GM23338 (cell line): ENCODE measurements around the gene MOCOS. TPM values are rescaled to one million over a fixed set of nuclear protein-coding genes. Genes with fewer than 3 reads are reported as not detected.

Source experiments
- ATAC-seq: fragments of 200-7000 bp; cut with Tn5 transposase; 3 replicates; pipeline ENCODE4 v1.9.1; 2020
- DNase-seq: peaks from one replicate; pipeline ENCODE4 v3.0.0-alpha.2; 2015; ENCODE audit warnings: low spot score
- H2AFZ ChIP-seq: fragments of 200-600 bp; sonication (generic); 2 replicates; pipeline ENCODE4 v1.8.0; 2016; ENCODE audit warnings: antibody characterized with exemption, mild to moderate bottlenecking, moderate library complexity
- H3F3A ChIP-seq: fragments of 200-600 bp; sonication (generic); replicated peaks from 2 replicates; pipeline ENCODE4 v1.8.0; 2017; ENCODE audit warnings: antibody characterized with exemption, mixed run types, low read depth
- H3K27ac ChIP-seq: fragments of 200-600 bp; sonication (generic); 2 replicates; pipeline ENCODE4 v1.6.1; 2016; ENCODE audit warnings: low read depth
- H3K27me3 ChIP-seq: fragments of 200-600 bp; sonication (generic); 2 replicates; pipeline ENCODE4 v1.8.0; 2016; ENCODE audit warnings: mild to moderate bottlenecking, mixed run types, moderate library complexity; ENCODE audit not compliant: insufficient read depth
- H3K36me3 ChIP-seq: fragments of 200-600 bp; sonication (generic); 2 replicates; pipeline ENCODE4 v1.8.0; 2016; ENCODE audit warnings: mild to moderate bottlenecking; ENCODE audit not compliant: insufficient read depth
- H3K4me1 ChIP-seq: fragments of 200-600 bp; sonication (generic); 2 replicates; pipeline ENCODE4 v1.8.0; 2016; ENCODE audit warnings: mild to moderate bottlenecking, moderate library complexity; ENCODE audit not compliant: insufficient read depth
- H3K4me2 ChIP-seq: fragments of 200-600 bp; sonication (generic); 2 replicates; pipeline ENCODE4 v1.7.1; 2017; ENCODE audit warnings: mixed run types
- H3K4me3 ChIP-seq: fragments of 200-600 bp; sonication (generic); 2 replicates; pipeline ENCODE4 v1.6.1; 2016; ENCODE audit warnings: mixed run types
- H3K79me2 ChIP-seq: fragments of 200-600 bp; sonication (generic); replicated peaks from 2 replicates; pipeline ENCODE4 v1.8.0; 2017; ENCODE audit warnings: mild to moderate bottlenecking; ENCODE audit not compliant: insufficient read depth
- H3K9me2 ChIP-seq: fragments of 200-600 bp; sonication (generic); 2 replicates; pipeline ENCODE4 v1.8.0; 2017; ENCODE audit not compliant: insufficient read depth
- H4K20me1 ChIP-seq: fragments of 200-600 bp; sonication (generic); replicated peaks from 2 replicates; pipeline ENCODE4 v1.8.0; 2017; ENCODE audit warnings: mild to moderate bottlenecking; ENCODE audit not compliant: insufficient read depth
- H3K27ac Mint-ChIP-seq: 2 replicates; pipeline ENCODE4 v1.8.0; 2020; ENCODE audit warnings: inconsistent platforms, mild to moderate bottlenecking, moderate library complexity, mixed read lengths
- H3K27me3 Mint-ChIP-seq: 3 replicates; pipeline ENCODE4 v1.8.0; 2022; ENCODE audit warnings: low read depth, mild to moderate bottlenecking, moderate library complexity, mixed read lengths, inconsistent platforms; ENCODE audit not compliant: insufficient read depth, poor library complexity
- H3K36me3 Mint-ChIP-seq: 3 replicates; pipeline ENCODE4 v1.8.0; 2021; ENCODE audit warnings: low read depth, mild to moderate bottlenecking, inconsistent platforms, moderate library complexity, mixed read lengths
- H3K4me1 Mint-ChIP-seq: 3 replicates; pipeline ENCODE4 v1.8.0; 2020; ENCODE audit warnings: mild to moderate bottlenecking, inconsistent platforms, mixed read lengths
- H3K4me3 Mint-ChIP-seq: 3 replicates; pipeline ENCODE4 v1.8.0; 2021; ENCODE audit warnings: moderate library complexity, mild to moderate bottlenecking, inconsistent platforms, mixed read lengths
- H3K9me3 Mint-ChIP-seq: 3 replicates; pipeline ENCODE4 v1.8.0; 2020; ENCODE audit warnings: moderate library complexity, mild to moderate bottlenecking, inconsistent platforms, mixed read lengths
- CREB1 ChIP-seq: fragments of 250-450 bp; sonication (Bioruptor Pico); IDR thresholded peaks from 2 replicates; pipeline ENCODE4 v1.5.0; 2020; ENCODE audit warnings: low read depth, mild to moderate bottlenecking, moderate library complexity
- EZH2 ChIP-seq: fragments of 200-600 bp; sonication (generic); IDR thresholded peaks from one replicate; pipeline ENCODE4 v1.8.0; 2017; ENCODE audit warnings: antibody characterized with exemption, mild to moderate bottlenecking, low read depth; ENCODE audit not compliant: unreplicated experiment
- EZH2phosphoT487 ChIP-seq: fragments of 200-600 bp; sonication (generic); IDR thresholded peaks from one replicate; pipeline ENCODE4 v1.8.1; 2018; ENCODE audit warnings: antibody characterized with exemption; ENCODE audit not compliant: unreplicated experiment
- NANOG ChIP-seq: IDR thresholded peaks from 2 replicates; pipeline ENCODE4 v1.6.1; 2016; ENCODE audit warnings: antibody characterized with exemption, borderline replicate concordance
- ZNF114 ChIP-seq: fragments of 250-450 bp; sonication (Bioruptor Pico); IDR thresholded peaks from 2 replicates; pipeline ENCODE4 v1.5.0; 2020; ENCODE audit warnings: mild to moderate bottlenecking, moderate library complexity
- ZNF331 ChIP-seq: fragments of 250-450 bp; sonication (Bioruptor Pico); IDR thresholded peaks from 2 replicates; pipeline ENCODE4 v1.5.0; 2020; ENCODE audit warnings: low read depth, mild to moderate bottlenecking, moderate library complexity
- polyA plus RNA-seq: library from polyadenylated mRNA; unstranded; fragments of >200 nt; fragmentation: Nextera tagmentation; extraction: Ambion mirVana; gene quantifications from 2 replicates; pipeline ENCODE4 v1.2.1, GENCODE V29; 2016
- total RNA-seq: library from RNA; depleted of rRNA; stranded (reverse); fragments of >200 nt; shearing (Covaris generic); gene quantifications from 2 replicates; pipeline ENCODE4 v1.2.3, GENCODE V29; 2014
- TF ChIP-seq, protein P1 (sequence below): fragments of 250-450 bp; sonication (Bioruptor Pico); IDR thresholded peaks from 2 replicates; pipeline ENCODE4 v1.5.0; 2020; ENCODE audit warnings: mild to moderate bottlenecking, moderate library complexity
- TF ChIP-seq, protein P2 (sequence below), 2 experiments: fragments of 200-600 bp in 1 of 2; sonication (generic) in 1 of 2; conservative IDR thresholded peaks; 2 replicates each; pipeline versions ENCODE4 v1.5.1 to v1.6.1; 2016 to 2017; ENCODE audit warnings: antibody characterized with exemption in 2 of 2, low read depth in 2 of 2, mild to moderate bottlenecking in 2 of 2, moderate library complexity in 1 of 2

MOCOS gene
- total and polyA plus RNA-seq, 2 experiments from 2014 or later: 3.9 to 7.2 TPM

GRCh38 chr18:36200354-36200771 is 13.1 kb downstream of the MOCOS start (continued):
- TF ChIP-seq, protein P1, sequence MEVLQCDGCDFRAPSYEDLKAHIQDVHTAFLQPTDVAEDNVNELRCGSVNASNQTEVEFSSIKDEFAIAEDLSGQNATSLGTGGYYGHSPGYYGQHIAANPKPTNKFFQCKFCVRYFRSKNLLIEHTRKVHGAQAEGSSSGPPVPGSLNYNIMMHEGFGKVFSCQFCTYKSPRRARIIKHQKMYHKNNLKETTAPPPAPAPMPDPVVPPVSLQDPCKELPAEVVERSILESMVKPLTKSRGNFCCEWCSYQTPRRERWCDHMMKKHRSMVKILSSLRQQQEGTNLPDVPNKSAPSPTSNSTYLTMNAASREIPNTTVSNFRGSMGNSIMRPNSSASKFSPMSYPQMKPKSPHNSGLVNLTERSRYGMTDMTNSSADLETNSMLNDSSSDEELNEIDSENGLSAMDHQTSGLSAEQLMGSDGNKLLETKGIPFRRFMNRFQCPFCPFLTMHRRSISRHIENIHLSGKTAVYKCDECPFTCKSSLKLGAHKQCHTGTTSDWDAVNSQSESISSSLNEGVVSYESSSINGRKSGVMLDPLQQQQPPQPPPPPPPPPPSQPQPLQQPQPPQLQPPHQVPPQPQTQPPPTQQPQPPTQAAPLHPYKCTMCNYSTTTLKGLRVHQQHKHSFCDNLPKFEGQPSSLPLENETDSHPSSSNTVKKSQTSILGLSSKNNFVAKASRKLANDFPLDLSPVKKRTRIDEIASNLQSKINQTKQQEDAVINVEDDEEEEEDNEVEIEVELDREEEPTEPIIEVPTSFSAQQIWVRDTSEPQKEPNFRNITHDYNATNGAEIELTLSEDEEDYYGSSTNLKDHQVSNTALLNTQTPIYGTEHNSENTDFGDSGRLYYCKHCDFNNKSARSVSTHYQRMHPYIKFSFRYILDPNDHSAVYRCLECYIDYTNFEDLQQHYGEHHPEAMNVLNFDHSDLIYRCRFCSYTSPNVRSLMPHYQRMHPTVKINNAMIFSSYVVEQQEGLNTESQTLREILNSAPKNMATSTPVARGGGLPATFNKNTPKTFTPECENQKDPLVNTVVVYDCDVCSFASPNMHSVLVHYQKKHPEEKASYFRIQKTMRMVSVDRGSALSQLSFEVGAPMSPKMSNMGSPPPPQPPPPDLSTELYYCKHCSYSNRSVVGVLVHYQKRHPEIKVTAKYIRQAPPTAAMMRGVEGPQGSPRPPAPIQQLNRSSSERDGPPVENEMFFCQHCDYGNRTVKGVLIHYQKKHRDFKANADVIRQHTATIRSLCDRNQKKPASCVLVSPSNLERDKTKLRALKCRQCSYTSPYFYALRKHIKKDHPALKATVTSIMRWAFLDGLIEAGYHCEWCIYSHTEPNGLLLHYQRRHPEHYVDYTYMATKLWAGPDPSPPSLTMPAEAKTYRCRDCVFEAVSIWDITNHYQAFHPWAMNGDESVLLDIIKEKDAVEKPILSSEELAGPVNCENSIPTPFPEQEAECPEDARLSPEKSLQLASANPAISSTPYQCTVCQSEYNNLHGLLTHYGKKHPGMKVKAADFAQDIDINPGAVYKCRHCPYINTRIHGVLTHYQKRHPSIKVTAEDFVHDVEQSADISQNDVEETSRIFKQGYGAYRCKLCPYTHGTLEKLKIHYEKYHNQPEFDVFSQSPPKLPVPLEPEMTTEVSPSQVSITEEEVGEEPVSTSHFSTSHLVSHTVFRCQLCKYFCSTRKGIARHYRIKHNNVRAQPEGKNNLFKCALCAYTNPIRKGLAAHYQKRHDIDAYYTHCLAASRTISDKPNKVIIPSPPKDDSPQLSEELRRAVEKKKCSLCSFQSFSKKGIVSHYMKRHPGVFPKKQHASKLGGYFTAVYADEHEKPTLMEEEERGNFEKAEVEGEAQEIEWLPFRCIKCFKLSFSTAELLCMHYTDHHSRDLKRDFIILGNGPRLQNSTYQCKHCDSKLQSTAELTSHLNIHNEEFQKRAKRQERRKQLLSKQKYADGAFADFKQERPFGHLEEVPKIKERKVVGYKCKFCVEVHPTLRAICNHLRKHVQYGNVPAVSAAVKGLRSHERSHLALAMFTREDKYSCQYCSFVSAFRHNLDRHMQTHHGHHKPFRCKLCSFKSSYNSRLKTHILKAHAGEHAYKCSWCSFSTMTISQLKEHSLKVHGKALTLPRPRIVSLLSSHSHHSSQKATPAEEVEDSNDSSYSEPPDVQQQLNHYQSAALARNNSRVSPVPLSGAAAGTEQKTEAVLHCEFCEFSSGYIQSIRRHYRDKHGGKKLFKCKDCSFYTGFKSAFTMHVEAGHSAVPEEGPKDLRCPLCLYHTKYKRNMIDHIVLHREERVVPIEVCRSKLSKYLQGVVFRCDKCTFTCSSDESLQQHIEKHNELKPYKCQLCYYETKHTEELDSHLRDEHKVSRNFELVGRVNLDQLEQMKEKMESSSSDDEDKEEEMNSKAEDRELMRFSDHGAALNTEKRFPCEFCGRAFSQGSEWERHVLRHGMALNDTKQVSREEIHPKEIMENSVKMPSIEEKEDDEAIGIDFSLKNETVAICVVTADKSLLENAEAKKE: no peak
- TF ChIP-seq CREB1 (no peak), EZH2phosphoT487 (no peak)
- TF ChIP-seq, protein P2, sequence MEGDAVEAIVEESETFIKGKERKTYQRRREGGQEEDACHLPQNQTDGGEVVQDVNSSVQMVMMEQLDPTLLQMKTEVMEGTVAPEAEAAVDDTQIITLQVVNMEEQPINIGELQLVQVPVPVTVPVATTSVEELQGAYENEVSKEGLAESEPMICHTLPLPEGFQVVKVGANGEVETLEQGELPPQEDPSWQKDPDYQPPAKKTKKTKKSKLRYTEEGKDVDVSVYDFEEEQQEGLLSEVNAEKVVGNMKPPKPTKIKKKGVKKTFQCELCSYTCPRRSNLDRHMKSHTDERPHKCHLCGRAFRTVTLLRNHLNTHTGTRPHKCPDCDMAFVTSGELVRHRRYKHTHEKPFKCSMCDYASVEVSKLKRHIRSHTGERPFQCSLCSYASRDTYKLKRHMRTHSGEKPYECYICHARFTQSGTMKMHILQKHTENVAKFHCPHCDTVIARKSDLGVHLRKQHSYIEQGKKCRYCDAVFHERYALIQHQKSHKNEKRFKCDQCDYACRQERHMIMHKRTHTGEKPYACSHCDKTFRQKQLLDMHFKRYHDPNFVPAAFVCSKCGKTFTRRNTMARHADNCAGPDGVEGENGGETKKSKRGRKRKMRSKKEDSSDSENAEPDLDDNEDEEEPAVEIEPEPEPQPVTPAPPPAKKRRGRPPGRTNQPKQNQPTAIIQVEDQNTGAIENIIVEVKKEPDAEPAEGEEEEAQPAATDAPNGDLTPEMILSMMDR (conservative IDR thresholded peaks at IDR 0.05; ENCODE audit: low read depth in 2 of 2): no peak

DNA sequence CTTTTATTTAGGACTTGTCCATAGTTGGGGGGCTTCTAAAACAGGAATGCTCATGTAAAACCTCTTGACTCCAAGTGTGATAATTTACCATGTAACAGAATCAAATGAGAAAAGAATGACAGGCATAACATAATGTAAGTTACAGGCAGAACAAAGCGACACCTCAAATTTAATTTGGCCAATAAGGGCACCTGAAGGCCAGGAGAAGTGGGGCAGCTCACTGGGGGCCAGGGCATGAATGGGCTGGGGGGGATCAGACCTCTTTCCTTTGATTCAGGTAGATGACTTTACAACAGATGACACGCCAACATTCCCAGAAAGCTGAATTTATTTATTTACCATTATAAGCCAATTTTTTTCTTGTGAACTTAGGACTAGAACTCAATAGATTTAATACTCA is 14.5 kb downstream of the MOCOS start:
- no peak overlapping the region for H3K27ac ChIP-seq
- peaks cover 8% of the 10 kb centered on the region for H3K27me3 Mint-ChIP-seq
- no peaks in the 10 kb centered on the region; the same call in none of the 2 replicates for H4K20me1 ChIP-seq
- H3K79me2 ChIP-seq: no peaks in the 10 kb centered on the region
- H3K4me1 ChIP-seq: no peaks in the 10 kb centered on the region
- DNase-seq (no peak), ATAC-seq (no peak)
- no peaks in the 10 kb centered on the region for H3K4me1 Mint-ChIP-seq
- no peaks in the 10 kb centered on the region for H3F3A ChIP-seq
- no peaks in the 10 kb centered on the region for H3K9me3 Mint-ChIP-seq
- no peak overlapping the region for H3K4me3 Mint-ChIP-seq
- H3K27me3 ChIP-seq: no peaks in the 10 kb centered on the region
- H3K4me3 ChIP-seq: no peak overlapping the region
- H3K36me3 ChIP-seq: no peaks in the 10 kb centered on the region
- H3K9me2 ChIP-seq: no peaks in the 10 kb centered on the region
- H3K4me2 ChIP-seq: no peak overlapping the region
- no peak overlapping the region for H2AFZ ChIP-seq
- peaks cover 34% of the 10 kb centered on the region for H3K36me3 Mint-ChIP-seq
- no peak overlapping the region for H3K27ac Mint-ChIP-seq
- TF ChIP-seq EZH2phosphoT487: no peak
- no peak for TF ChIP-seq EZH2
- TF ChIP-seq, protein P1: no peak
- TF ChIP-seq NANOG: no peak
- TF ChIP-seq ZNF114 (CRISPR knock-in tag): no peak
- no peak for TF ChIP-seq ZNF331 (CRISPR knock-in tag)
